Skeletal muscle satellite cell (primary cell): Measurements from ENCODE around the gene MINDY3.
"Not testable (repeated sequence)": the region's sequence is repeated elsewhere in the genome, so short reads cannot be mapped to it uniquely, and the experiment has no call there.

ENCODE experiments used
- H3K27me3 ChIP-seq: 2 replicates; pipeline ENCODE4 v1.7.0; 2013; ENCODE audit warnings: low read length; ENCODE audit not compliant: control insufficient read depth, insufficient read depth
- H3K36me3 ChIP-seq: 2 replicates; pipeline ENCODE4 v1.7.0; 2013; ENCODE audit warnings: mild to moderate bottlenecking, control low read depth, low read length; ENCODE audit not compliant: insufficient read depth
- H3K4me1 ChIP-seq: 2 replicates; pipeline ENCODE4 v1.7.0; 2013; ENCODE audit warnings: low read length; ENCODE audit not compliant: control insufficient read depth, insufficient read depth
- H3K4me2 ChIP-seq: 2 replicates; pipeline ENCODE4 v1.7.0; 2013; ENCODE audit warnings: mild to moderate bottlenecking, low read length
- H3K4me3 ChIP-seq: 2 replicates; pipeline ENCODE4 v1.7.0; 2013; ENCODE audit warnings: low read length
- H3K9ac ChIP-seq: 2 replicates; pipeline ENCODE4 v1.7.0; 2013; ENCODE audit warnings: mild to moderate bottlenecking, low read depth, low read length, moderate library complexity
- H3K9me3 ChIP-seq: replicated peaks from 2 replicates; pipeline ENCODE4 v1.7.0; 2013; ENCODE audit warnings: mild to moderate bottlenecking, control low read depth, low read length

The MINDY3 gene

DNA sequence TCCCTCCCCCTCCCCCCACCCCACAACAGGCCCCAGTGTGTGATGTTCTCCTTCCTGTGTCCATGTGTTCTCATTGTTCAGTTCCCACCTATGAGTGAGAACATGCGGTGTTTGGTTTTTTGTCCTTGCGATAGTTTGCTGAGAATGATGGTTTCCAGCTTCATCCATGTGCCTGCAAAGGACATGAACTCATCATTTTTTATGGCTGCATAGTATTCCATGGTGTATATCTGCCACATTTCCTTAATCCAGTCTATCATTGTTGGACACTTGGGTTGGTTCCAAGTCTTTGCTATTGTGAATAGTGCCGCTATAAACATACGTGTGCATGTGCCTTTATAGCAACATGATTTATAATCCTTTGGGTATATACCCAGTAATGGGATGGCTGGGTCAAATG, 99.1 kb downstream of the MINDY3 start:
- not testable (repeated sequence) for H3K9me3 ChIP-seq, H3K4me2 ChIP-seq, H3K9ac ChIP-seq, H3K4me3 ChIP-seq, H3K4me1 ChIP-seq, H3K36me3 ChIP-seq
- peaks cover 15% of the 10 kb centered on the region for H3K27me3 ChIP-seq

DNA sequence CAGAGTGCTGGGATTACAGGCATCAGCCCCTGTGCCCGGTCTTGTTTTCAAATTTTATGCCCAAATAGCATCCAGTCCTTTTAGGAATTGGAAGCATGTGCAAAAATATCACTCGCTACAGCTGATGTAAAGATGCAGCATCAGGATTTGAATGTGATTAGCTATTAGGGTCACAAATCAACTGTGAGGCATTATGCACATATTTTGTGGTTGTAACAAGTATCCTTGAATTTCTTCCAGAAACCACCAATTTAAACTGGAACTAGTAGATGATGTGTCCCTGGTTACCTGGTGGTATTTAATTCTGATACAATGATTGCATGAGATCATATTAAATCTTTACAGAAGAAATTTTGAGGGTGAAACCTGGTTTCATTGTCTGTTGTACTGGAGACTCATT, 99.6 kb downstream of the MINDY3 start:
- no peaks in the 10 kb centered on the region for H3K9me3 ChIP-seq
- no peaks in the 10 kb centered on the region for H3K4me1 ChIP-seq
- peaks cover 17% of the 10 kb centered on the region for H3K27me3 ChIP-seq
- H3K9ac ChIP-seq, result no peak overlapping the region
- H3K36me3 ChIP-seq, result no peaks in the 10 kb centered on the region
- H3K4me2 ChIP-seq, result no peak overlapping the region
- no peak overlapping the region for H3K4me3 ChIP-seq

DNA sequence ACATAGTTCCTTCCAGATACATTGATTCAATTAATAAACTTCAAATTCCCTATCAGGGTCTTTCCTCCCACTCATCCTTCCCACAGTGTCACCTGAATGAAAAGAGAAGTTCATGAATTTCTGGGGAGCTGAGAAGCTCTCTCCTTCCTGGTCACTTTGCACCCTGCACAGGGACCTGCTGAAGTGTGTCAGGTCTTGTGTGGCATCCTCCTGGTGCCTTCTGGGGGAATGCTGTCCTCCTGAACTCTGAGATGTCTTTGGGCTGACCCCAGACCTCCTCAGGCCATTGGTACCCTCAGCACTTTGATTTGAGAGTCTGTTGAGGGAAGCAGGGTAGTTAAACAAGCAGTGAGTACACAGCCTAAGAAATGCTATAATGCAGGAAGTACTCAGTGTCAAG, 101.0 kb downstream of the MINDY3 start:
- Histone ChIP-seq H3K36me3 (no peaks in the 10 kb centered on the region), H3K4me3 (no peak overlapping the region), H3K4me2 (no peak overlapping the region), H3K27me3 (peaks cover 26% of the 10 kb centered on the region), H3K4me1 (no peaks in the 10 kb centered on the region), H3K9me3 (no peaks in the 10 kb centered on the region), H3K9ac (no peak overlapping the region)

DNA sequence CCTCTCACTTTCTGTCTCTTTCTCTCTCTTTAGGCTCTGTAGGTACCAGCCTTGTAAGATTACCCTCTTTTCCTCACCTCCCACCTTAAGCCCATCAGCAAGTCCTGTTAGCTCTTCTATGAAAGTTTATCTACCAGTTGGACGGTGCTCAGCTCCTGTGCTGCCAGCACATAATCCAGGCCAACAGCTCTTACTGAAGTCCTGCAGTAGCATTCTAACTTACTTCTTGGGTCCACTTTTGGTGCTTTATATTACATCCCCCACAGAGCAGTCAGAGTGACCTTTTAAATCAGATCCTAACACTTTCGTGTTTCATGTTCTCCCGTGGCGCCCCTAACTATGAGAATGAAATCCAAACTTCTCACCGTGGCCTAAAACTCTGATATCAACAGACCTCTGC, 101.7 kb downstream of the MINDY3 start:
- no peak overlapping the region for H3K4me3 ChIP-seq
- H3K4me1 ChIP-seq, result no peaks in the 10 kb centered on the region
- no peaks in the 10 kb centered on the region for H3K36me3 ChIP-seq
- no peak overlapping the region for H3K9ac ChIP-seq
- H3K27me3 ChIP-seq, result peaks cover 26% of the 10 kb centered on the region
- H3K9me3 ChIP-seq, result no peaks in the 10 kb centered on the region
- no peak overlapping the region for H3K4me2 ChIP-seq

DNA sequence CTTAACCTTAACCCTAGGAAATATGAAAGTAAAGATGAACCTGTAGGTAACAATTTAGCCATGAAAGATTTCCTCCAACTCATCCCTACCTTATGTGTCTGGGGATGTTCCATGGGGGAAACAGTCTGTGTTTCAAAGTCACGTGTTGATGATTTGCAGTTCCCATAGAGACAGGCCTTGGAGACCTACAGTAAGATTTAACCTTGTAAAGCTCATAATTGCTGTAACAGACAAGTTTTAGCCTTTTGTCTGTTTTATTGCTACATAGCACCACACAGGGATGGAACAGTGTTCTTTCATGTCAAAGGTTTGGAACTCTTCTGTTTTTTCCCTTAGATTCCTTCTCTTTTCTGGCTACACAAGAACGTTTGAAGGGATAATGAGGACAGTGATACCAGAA, 105.4 kb downstream of the MINDY3 start:
- Histone ChIP-seq H3K9ac (no peak overlapping the region), H3K27me3 (peaks cover 31% of the 10 kb centered on the region), H3K4me2 (no peak overlapping the region), H3K36me3 (no peaks in the 10 kb centered on the region), H3K4me1 (no peaks in the 10 kb centered on the region), H3K9me3 (no peaks in the 10 kb centered on the region), H3K4me3 (no peak overlapping the region)

DNA sequence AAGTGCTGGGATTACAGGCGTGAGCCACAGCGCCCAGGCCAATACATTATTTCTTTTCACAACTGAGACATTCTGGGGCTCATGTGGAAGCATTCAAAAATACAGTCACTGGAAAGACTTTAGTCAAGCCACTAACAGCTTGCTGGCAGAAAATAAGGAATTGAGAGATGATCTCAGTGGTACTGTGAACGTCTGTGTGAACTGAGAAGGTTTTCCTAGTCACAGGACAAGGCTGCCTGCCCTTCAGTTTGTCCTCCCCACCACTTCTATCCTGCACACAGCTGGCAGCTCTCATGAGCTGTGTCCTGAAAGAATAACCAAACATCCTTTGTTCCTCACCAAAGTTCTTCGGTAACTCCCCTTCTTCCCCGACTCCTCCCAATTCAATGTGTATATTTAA, 109.3 kb downstream of the MINDY3 start:
- Histone ChIP-seq H3K9me3 (no peaks in the 10 kb centered on the region), H3K9ac (no peak overlapping the region), H3K4me1 (peaks cover 1% of the 10 kb centered on the region), H3K4me2 (no peak overlapping the region), H3K4me3 (no peak overlapping the region), H3K36me3 (no peaks in the 10 kb centered on the region), H3K27me3 (peaks cover 33% of the 10 kb centered on the region)

DNA sequence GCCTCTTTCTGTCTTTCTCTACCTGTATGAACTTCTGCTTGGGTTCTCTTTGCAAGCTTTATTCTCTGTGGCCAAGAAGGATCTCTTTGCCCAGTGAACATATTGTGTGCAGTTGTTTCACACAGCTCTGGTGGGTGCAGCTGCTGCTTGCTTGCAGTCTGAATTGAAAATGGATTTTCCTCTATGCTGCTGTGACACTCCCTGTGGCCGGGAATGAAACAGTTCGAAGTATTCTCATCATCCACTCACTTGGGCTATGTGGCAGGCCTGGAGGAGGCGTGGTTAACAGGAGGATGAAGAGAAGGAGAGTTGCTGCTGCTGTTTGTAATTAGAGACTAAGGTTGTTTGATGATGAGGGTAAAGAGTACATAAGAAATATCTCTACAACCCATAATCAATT, 112.2 kb downstream of the MINDY3 start:
- no peak overlapping the region for H3K9ac ChIP-seq
- peaks cover 22% of the 10 kb centered on the region for H3K27me3 ChIP-seq
- H3K4me2 ChIP-seq, result no peak overlapping the region
- no peaks in the 10 kb centered on the region for H3K36me3 ChIP-seq
- H3K4me3 ChIP-seq, result no peak overlapping the region
- H3K9me3 ChIP-seq, result no peaks in the 10 kb centered on the region
- H3K4me1 ChIP-seq, result peaks cover 9% of the 10 kb centered on the region

DNA sequence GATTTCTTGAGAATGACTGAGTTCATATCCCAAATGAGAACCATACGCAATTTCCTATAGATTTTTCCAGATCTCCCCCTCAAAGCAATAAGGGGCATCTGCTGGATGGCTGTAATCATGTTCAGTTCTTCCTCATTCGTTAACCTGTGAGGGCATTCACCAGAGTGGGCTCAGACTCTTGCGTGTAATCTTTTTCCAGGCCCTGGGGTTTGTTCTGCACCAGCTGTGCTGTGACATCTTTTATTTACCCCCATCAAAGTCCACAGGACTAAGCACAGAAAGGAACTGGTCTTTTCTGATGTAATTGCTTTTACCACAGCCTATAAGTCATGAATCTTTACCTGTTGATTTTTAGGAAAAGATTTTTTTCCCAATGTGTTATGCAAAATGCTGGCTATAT, 112.7 kb downstream of the MINDY3 start:
- no peak overlapping the region for H3K9ac ChIP-seq
- no peak overlapping the region for H3K4me2 ChIP-seq
- H3K27me3 ChIP-seq, result peaks cover 19% of the 10 kb centered on the region
- H3K4me1 ChIP-seq, result peaks cover 12% of the 10 kb centered on the region
- H3K36me3 ChIP-seq, result no peaks in the 10 kb centered on the region
- H3K9me3 ChIP-seq, result no peaks in the 10 kb centered on the region
- no peak overlapping the region for H3K4me3 ChIP-seq

DNA sequence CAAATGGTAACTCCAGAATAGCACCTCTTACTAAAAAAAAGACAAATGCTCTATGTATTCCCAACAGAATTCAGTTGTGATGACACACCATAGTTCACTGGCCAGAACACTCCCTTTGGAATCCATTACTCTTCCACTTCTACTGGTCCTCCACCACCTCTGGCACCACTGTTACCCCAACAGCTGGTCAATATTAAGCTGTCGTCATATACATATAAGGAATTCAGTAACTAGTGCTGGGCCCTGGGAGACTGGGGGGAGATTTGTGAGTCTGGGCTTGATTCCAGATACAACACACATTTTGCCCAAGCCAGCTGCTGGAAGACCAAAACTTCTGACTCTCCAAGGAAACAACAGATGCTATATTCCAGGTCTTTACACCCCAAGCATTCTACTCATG, 114.6 kb downstream of the MINDY3 start:
- H3K9me3 ChIP-seq, result no peaks in the 10 kb centered on the region
- H3K4me3 ChIP-seq, result no peak overlapping the region
- H3K9ac ChIP-seq, result no peak overlapping the region
- peaks cover 12% of the 10 kb centered on the region for H3K4me1 ChIP-seq
- peaks cover 18% of the 10 kb centered on the region for H3K27me3 ChIP-seq
- no peak overlapping the region for H3K4me2 ChIP-seq
- H3K36me3 ChIP-seq, result no peaks in the 10 kb centered on the region

DNA sequence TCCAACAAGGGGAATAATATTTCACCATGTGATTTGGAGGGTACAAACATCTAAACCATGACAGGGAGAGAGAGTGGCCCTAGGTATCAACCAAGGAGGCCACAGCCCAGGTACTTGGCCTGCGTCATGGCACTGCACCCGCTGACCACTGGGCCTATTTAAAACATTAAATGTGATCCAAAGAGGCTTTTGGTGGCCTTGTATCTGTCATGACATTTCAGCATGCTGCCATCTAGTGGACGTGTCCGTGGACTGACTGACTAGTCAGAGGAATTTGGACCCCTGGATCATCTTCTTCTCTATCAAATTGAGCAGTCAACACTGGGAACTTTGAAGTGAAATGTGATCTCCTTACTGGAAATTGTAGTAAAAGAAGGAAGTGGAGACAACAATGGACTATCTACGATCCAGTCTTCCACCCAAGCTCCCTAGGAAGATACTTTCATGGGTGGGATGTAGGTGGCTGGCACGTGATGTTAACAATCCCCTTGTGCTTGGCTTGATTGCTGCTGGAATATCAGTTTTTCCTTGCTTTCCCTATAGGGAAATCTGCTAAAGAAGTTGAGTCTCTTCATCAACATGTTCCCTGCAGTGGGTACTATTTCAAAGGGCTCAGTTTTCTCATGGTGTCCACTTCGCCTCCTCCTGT, 116.0 kb downstream of the MINDY3 start:
- Histone ChIP-seq H3K4me1 (peaks cover 12% of the 10 kb centered on the region), H3K9me3 (no peaks in the 10 kb centered on the region), H3K36me3 (no peaks in the 10 kb centered on the region), H3K4me3 (no peak overlapping the region), H3K4me2 (no peak overlapping the region), H3K27me3 (peaks cover 22% of the 10 kb centered on the region), H3K9ac (no peak overlapping the region)

DNA sequence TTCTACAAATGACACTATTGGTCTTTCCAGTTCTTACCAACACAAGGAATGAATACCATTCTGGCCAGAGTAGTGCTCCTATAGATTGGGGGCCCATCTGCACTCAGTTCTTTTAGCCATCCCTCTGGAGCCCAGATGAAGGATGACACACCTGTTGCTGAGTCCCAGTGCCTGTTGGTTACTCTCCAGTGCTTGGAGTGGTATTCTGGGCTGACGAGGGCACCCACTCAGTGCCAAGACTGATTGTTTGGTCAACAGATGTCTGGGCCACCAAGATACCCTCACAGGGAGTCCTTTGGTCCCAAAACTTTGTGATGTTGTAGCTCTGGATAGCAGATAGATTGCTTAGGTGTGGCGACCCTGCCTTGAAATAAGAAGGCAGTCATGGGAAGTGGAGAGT, 116.9 kb downstream of the MINDY3 start:
- peaks cover 14% of the 10 kb centered on the region for H3K4me1 ChIP-seq
- peaks cover 23% of the 10 kb centered on the region for H3K27me3 ChIP-seq
- no peak overlapping the region for H3K4me3 ChIP-seq
- no peak overlapping the region for H3K4me2 ChIP-seq
- no peaks in the 10 kb centered on the region for H3K36me3 ChIP-seq
- no peaks in the 10 kb centered on the region for H3K9me3 ChIP-seq
- H3K9ac ChIP-seq, result no peak overlapping the region

DNA sequence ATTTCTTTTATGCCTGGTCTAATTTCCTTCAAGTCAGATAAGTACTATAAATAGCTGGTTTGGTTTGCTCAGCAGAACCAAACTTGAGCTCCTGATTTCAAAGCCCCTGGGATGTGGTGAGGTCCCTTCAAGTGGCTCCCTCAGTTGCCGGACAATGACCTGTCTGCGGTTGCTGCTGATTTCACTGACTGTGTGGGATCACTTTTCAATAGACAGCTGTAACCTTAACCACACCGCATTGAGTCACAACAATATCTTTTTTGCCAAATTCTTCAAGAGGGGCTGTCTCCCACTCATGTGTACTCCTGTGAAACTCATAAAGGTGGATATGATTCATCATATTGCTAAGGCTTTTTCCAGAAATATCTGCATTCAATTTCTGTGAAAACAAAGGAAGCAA, 117.5 kb downstream of the MINDY3 start:
- Histone ChIP-seq H3K4me1 (peaks cover 15% of the 10 kb centered on the region), H3K27me3 (peaks cover 25% of the 10 kb centered on the region), H3K4me2 (no peak overlapping the region), H3K36me3 (no peaks in the 10 kb centered on the region), H3K9ac (no peak overlapping the region), H3K9me3 (no peaks in the 10 kb centered on the region), H3K4me3 (no peak overlapping the region)
